Smooth muscle cell of the brain vasculature (primary cell): Measurements from ENCODE around the gene SMG9.
A peak's percentile ranks its signal among the peaks of the same experiment; 100 is the strongest.

Source experiments
- DNase-seq: peaks from one replicate; pipeline ENCODE4 v3.0.0-alpha.2; 2012; ENCODE audit warnings: low read depth, low spot score

The SMG9 gene

GRCh38 chr19:43752287-43752875 is 2.4 kb downstream of the SMG9 start:
- no peak for DNase-seq

DNA sequence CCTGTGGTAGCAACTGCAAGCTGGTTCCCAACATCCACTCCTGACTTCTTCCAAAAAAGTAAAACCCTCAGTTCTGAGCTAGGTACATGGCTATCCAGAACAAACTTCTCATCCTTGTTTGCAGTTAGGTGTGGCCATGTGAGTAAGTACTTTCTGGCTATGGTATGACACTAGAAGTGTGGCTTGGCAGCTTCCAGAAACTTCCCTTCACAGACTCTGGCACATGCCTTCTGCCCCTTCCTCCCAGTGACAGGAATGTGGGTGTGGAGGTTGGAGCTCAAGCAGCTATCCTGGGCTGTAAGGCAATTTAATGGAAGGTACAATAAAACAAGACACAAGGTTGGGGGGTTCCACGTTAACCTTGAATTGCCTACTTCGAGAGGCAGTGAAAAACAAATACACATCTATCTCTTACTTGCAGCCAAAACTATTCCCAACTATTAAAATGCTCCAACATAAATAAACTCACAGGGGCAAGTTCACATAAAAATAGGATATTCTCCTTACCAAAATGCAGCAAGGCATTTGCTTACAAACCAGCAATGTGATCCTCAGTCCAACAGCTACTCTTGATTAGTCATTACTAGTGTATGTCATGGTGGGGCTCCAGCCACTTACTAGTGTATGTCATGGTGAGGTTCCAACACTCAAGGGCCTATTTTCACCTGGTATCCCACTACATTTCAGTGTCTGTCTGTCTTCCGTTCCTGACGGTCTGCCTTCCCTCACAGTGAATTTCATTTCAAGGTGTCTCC is 3.1 kb downstream of the SMG9 start:
- DNase-seq, result no peak

DNA sequence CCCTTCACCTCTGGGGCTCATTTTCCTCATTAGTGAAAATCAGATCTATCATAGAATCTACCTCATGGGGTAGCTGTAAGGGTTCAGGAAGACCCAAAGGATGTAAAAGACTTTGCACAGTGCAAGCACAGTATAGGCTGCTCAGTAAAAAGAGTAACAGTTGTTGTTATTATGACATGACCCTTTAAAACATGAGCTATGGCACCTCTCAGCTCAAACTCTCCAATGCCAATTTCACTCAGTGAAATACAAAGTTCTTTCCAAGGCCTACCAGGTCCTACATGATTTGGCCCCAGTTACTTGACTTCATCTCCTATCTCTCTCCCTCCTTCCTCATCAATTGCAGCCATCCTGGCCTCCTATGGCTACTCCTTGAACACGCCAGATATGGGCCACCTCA is 4.9 kb downstream of the SMG9 start:
- no peak for DNase-seq

DNA sequence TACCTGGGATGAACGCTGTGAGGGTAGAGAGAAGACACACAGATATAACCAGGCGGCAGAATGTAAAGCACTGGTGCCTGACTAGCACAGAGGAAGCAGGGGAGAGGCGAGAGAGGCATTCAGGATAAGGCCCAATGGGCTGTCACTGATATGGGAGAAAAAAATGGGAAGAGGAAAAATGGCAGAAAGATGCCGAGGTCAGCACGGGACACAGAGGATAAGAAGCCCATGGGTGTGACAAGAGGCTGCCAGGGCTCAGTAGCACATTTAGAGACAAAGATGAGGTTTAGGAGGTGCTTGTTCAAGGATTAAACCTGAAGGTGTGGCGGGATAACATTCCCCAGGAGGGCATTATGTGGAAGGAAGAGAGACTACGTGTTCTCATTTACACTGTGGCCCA is 5.6 kb downstream of the SMG9 start:
- DNase-seq, result no peak

DNA sequence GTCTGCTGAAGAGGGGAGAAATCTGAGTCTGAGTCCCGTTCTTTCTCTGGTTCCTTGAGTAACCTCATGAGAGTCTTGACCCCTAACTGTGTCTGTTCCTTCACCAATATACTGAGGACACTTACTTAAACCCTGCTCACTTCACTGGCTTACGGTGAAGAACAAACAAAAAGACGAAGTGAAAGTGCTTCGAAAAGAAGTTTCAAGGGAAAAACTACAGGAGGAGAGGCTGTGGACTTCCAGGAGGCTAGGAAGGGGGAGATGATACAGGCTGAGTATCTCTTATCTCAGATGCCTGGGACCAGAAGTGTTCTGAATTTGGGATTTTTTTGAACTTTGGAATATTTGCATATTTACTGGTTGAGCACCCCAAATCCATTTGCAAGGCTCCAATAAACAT is 6.1 kb downstream of the SMG9 start:
- no peak for DNase-seq

- DNase-seq, result no peak
These were observed 6.6 kb downstream of the SMG9 start for GRCh38 chr19:43748205-43748594.

GRCh38 chr19:43747557-43748204 is 7.1 kb downstream of the SMG9 start:
- no peak for DNase-seq

GRCh38 chr19:43743059-43743458 is 11.7 kb downstream of the SMG9 start:
- DNase-seq, result no peak

GRCh38 chr19:43741075-43741825 is 13.5 kb downstream of the SMG9 start:
- no peak for DNase-seq

- no peak for DNase-seq
These were observed 15.1 kb downstream of the SMG9 start for GRCh38 chr19:43739439-43740235.

DNA sequence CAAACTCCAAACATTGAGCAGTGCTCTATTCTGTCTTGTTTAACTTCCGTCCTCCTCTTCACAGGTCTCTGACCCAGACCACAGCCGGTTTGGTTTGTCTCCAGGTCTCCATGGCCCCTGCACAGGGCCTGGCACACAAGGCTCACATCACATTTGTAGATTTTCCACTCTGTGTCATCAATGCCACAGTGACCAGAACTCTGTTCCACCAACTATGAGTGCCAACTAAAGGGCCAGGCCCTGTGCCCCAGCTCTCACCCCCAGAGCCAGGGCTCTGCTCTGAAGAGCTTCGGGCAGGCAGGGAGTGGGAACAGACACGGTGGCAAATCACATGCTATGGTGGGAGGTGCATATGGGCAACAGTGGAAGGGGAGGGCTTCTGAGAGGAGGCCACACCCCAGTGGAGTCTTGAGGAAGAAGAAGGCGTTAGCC is 16.0 kb downstream of the SMG9 start:
- no peak for DNase-seq

- DNase-seq, result no peak
These were observed 18.8 kb downstream of the SMG9 start for GRCh38 chr19:43735957-43736356.

DNA sequence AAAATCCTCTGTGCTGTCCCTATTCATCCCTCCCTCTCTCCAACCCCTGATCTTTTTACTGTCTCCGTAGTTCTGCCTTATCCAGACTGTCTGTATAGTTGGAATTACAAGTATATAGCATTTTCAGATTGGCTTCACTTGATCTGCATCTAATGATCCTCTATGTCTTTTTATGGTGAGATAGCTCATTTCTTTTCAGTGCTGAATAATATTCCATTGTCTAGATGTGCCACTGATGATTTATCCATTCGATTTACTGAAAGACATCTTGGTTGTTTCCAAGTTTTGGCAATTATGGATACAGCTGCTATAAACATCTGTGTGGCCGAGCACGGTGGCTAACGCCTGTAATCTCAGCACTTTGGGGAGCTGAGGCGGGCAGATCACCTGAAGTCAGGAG is 19.7 kb downstream of the SMG9 start:
- DNase-seq, result no peak

- peak; percentile 95 for DNase-seq
These were observed 22.9 kb downstream of the SMG9 start for GRCh38 chr19:43731846-43732245.

GRCh38 chr19:43731346-43731745 is 23.4 kb downstream of the SMG9 start:
- DNase-seq, result peak; percentile 58

- DNase-seq, result no peak
These were observed 24.8 kb downstream of the SMG9 start for GRCh38 chr19:43729919-43730318.

DNA sequence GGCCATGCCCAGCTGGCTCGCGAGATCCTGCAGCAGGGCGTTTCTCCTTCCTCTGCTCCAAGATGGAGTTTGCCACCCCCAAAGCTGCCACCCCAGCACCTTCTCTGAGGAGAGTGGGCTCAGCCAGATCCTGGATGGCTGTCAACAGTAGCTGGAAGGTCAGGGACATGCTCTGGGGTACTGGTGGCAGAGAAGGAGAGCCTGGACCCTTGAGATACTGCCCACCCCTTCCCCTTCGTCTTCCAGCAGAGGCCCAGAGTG is 27.2 kb downstream of the SMG9 start:
- no peak for DNase-seq

- no peak for DNase-seq
These were observed 27.8 kb downstream of the SMG9 start for GRCh38 chr19:43726736-43727592.

- DNase-seq, result no peak
These were observed 29.3 kb downstream of the SMG9 start for GRCh38 chr19:43725468-43725867.

DNA sequence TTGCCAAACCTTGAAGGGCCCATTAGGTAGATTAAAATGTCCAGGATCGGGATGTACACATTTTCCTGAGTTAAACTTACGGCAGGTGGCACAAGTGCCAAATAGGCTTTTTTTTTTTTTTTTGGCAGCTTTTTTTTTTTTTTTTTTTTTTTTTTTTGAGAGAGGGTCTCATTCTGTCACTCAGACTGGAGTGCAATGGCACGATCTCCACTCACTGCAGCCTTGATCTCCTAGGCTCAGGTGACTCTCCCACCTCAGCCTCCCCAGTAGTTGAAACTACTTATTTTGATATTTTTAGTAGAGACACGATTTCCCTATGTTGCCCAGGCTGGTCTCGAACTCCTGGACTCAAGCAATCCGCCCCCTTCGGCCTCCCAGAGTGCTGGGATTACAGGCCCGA is 29.9 kb downstream of the SMG9 start:
- no peak for DNase-seq

DNA sequence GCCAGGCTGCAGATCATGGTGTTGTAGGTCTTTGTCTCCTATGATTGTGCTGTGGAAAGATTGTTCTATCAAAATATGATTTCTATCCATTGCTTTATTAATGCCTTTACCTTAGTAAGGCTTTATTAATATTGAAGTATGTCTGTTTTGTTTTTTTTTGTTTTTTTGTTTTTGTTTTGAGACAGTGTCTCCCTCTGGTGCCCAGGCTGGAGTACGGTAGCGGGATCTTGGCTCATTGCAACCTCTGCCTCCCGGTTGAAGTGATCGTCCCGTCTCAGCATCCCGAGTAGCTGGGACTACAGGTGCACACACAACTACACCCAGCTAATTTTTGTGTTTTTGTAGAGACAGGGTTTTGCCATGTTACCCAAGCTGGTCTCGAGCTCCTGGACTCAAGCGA is 31.2 kb downstream of the SMG9 start:
- DNase-seq, result no peak
